ENCODE data around the gene ZNF221. TPM values are rescaled to one million over a fixed set of nuclear protein-coding genes. Genes with fewer than 3 reads are reported as not detected.

Gene ZNF221
- total RNA-seq, 1 donor from 2014 or later = 0.75 TPM

DNA sequence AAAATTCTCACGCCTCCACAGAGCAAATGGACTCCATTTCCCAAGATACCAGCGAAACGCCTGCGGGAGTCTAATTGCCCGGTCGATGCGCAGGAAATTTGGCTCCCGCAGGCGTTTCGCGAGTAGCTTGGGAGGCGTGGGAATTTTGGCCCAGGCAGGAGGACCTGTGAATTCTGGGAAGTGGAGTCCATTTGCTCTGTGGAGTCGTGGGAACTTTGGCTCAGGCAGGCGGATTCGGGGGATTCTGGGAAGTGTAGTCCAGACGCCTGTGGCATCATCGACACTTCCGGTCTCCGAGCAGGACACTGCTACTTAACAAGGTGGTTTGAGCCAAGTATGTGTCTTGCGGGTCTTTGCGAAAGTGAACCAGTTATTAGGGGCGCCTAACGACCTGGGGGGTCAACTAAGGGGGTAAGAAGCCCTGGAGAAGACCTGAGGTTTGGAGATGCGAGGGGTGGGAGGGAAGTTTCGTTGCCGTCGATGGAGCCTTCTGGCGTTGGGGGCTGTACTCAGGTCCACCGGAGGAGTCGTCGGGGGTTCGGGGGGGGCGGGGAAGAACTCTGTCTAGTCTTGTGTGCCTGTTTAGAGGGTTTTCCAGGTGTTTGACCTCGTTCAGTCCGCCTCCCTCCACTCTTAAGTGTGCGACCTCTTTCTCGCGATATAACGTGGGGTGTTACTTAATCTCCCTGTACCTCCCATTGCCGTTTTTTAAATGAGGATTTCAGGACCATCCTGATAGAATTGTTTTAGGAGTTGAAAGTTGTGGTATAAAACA, 33.1 kb downstream of the ZNF221 start, which contains the start of gene ZNF155:
Gene ZNF155, plus strand, starts transcription at position 277 of the 775 bp plus-strand sequence. CDS start 4,356 bp downstream, outside the sequence.
- intact Hi-C loops (cut with micrococcal nuclease) = loop anchor here (1.0 to 5.0 kb wide), 9 partner anchors 18 to 516 kb away; partner anchors contain the start of genes ZNF180, ZNF222, ZNF224 and ZNF225
- H3K27me3 Mint-ChIP-seq (ENCODE audit: insufficient read depth) = no peaks in the 10 kb centered on the region

GRCh38 chr19:43984687-43985000, 33.6 kb downstream of the ZNF221 start:
- Mint-ChIP-seq H3K27me3 (ENCODE audit: insufficient read depth) (no peaks in the 10 kb centered on the region), H3K4me3 (peak overlapping the region; percentile 94), H3K27ac (peak overlapping the region; percentile 63), H3K36me3 (ENCODE audit: low read depth) (peaks cover 20% of the 10 kb centered on the region), H3K9me3 (peaks cover 42% of the 10 kb centered on the region), H3K4me1 (ENCODE audit: low read depth) (peaks cover 8% of the 10 kb centered on the region)
- no peak for DNase-seq (ENCODE audit: low spot score)
- intact Hi-C loops (cut with micrococcal nuclease) = loop anchor here (1.0 to 5.0 kb wide), 9 partner anchors 18 to 516 kb away; partner anchors contain the start of genes ZNF180, ZNF222, ZNF224 and ZNF225

More for the DNA sequence above, 33.1 kb downstream of the ZNF221 start, which contains the start of gene ZNF155:
- H3K4me3 Mint-ChIP-seq = peak within 1 kb of the TSS; percentile 94
- H3K27ac Mint-ChIP-seq = peak within 1 kb of the TSS; percentile 88
- H3K9me3 Mint-ChIP-seq = peaks cover 39% of the 10 kb centered on the region
- H3K36me3 Mint-ChIP-seq (ENCODE audit: low read depth) = peaks cover 14% of the 10 kb centered on the region
- H3K4me1 Mint-ChIP-seq (ENCODE audit: low read depth) = peaks cover 8% of the 10 kb centered on the region
- DNase-seq (ENCODE audit: low spot score) = peak; percentile 56

- Mint-ChIP-seq H3K27ac (no peak overlapping the region), H3K27me3 (ENCODE audit: insufficient read depth) (no peaks in the 10 kb centered on the region), H3K9me3 (peaks cover 56% of the 10 kb centered on the region), H3K36me3 (ENCODE audit: low read depth) (peaks cover 41% of the 10 kb centered on the region), H3K4me3 (no peak overlapping the region), H3K4me1 (ENCODE audit: low read depth) (peaks cover 10% of the 10 kb centered on the region)
- no peak for DNase-seq (ENCODE audit: low spot score)
- intact Hi-C loops (cut with micrococcal nuclease) = no loop called here
These were observed 46.7 kb downstream of the ZNF221 start for GRCh38 chr19:43997631-43998290.

- Mint-ChIP-seq H3K27me3 (ENCODE audit: insufficient read depth) (no peaks in the 10 kb centered on the region), H3K4me3 (peak overlapping the region; percentile 98), H3K9me3 (peaks cover 53% of the 10 kb centered on the region), H3K4me1 (ENCODE audit: low read depth) (peaks cover 21% of the 10 kb centered on the region), H3K27ac (peak overlapping the region; percentile 95), H3K36me3 (ENCODE audit: low read depth) (peaks cover 26% of the 10 kb centered on the region)
- no peak for DNase-seq (ENCODE audit: low spot score)
- intact Hi-C loops (cut with micrococcal nuclease) = loop anchor here (1.0 to 5.0 kb wide), 12 partner anchors 18 to 303 kb away; partner anchors contain the start of genes ZNF155, ZNF221, ZNF222 and ZNF224
These were observed 51.2 kb downstream of the ZNF221 start for GRCh38 chr19:44002212-44002565.

DNA sequence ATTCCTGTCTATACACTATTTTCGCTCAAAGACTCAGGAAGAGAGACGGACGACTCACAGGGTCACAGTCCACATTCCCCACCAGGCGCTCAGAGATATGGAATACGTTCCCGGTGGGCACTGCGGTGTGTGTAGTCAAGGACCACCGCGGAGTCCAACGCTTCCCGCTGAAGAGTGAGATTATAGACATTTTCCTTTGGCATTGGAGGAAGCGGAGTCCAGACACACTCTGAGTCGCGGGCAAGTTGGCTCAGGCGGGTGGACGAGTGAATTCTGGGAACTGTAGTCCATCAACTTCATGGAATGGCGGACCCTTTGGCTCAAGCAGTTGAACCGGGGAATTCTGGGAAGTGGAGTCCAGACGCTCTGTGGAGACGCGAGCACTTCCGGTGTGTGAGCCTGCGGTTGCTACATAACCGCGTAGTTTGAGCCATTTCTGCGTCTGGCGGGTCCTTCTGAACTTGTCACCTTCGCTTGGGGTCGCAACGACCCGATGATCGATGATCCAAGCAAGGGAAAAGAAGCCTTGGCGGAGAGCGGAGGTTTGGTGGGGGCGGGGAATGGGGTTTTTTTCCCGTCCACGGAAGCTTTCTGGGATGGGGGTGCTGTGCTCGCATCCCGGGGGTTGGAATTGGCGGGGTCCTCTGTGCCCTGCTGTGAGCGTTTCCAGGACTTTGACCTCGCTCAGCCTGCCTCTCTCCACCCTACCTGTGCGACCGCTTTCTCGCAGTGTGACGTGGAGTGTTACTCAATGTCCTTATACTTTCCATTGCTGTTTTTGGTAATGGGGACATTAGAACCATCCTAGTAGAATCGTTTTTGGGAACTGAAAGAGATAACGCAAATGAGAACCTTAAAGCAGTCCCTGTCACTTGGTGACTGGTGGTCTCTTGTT, 51.8 kb downstream of the ZNF221 start, which contains the start of gene ZNF230:
Gene ZNF230, plus strand, starts transcription at position 392 of the 895 bp plus-strand sequence. CDS start 4,122 bp downstream, outside the sequence.
- Mint-ChIP-seq H3K4me3 (peak within 1 kb of the TSS; percentile 98), H3K4me1 (ENCODE audit: low read depth) (peaks cover 21% of the 10 kb centered on the region), H3K27me3 (ENCODE audit: insufficient read depth) (no peaks in the 10 kb centered on the region), H3K36me3 (ENCODE audit: low read depth) (peaks cover 29% of the 10 kb centered on the region), H3K27ac (peak within 1 kb of the TSS; percentile 95), H3K9me3 (peaks cover 53% of the 10 kb centered on the region)
- intact Hi-C loops (cut with micrococcal nuclease) = loop anchor here (1.0 to 5.0 kb wide), 12 partner anchors 19 to 302 kb away; partner anchors contain the start of genes ZNF155, ZNF221, ZNF222 and ZNF224
- peak; percentile 78 for DNase-seq (ENCODE audit: low spot score)

DNA sequence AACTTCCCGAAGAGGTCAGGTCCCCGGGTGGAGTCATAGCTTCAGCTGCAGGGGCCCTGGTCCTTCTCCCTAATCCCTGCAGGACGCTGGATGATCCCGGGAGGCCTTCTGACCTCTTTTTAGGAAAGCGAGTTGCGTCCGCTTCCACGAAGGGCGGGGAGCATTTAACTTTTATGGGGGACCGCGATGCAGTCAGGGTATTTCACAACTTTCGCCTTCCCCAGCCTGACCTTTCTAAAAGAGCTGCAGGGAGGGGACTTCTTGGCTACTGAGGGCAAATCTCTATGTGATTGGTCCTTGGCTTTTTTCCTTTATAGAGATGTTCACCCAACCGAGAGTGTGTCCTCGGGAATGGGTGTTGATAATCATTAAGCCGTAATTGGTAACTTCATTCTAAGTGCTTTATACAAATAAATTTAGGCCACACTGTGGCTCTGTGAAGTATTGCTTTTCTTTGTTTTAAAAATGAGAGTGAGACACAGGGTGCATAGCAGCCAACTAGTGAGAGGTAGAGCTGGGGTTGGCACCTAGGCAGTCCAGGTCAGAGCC, 52.5 kb downstream of the ZNF221 start:
- Mint-ChIP-seq H3K4me3 (peak overlapping the region; percentile 98), H3K27me3 (ENCODE audit: insufficient read depth) (no peaks in the 10 kb centered on the region), H3K9me3 (peaks cover 51% of the 10 kb centered on the region), H3K27ac (no peak overlapping the region), H3K4me1 (ENCODE audit: low read depth) (peaks cover 21% of the 10 kb centered on the region), H3K36me3 (ENCODE audit: low read depth) (peaks cover 31% of the 10 kb centered on the region)
- DNase-seq (ENCODE audit: low spot score) = no peak
- intact Hi-C loops (cut with micrococcal nuclease) = loop anchor here (2.0 to 5.0 kb wide), 3 partner anchors 101 to 204 kb away; partner anchors contain the start of gene ZNF226

GRCh38 chr19:44005973-44006372, 54.9 kb downstream of the ZNF221 start:
- intact Hi-C loops (cut with micrococcal nuclease) = no loop called here
- Mint-ChIP-seq H3K27ac (no peak overlapping the region), H3K4me1 (ENCODE audit: low read depth) (peaks cover 21% of the 10 kb centered on the region), H3K27me3 (ENCODE audit: insufficient read depth) (no peaks in the 10 kb centered on the region), H3K9me3 (peaks cover 60% of the 10 kb centered on the region), H3K36me3 (ENCODE audit: low read depth) (peaks cover 52% of the 10 kb centered on the region), H3K4me3 (no peak overlapping the region)
- no peak for DNase-seq (ENCODE audit: low spot score)

DNA sequence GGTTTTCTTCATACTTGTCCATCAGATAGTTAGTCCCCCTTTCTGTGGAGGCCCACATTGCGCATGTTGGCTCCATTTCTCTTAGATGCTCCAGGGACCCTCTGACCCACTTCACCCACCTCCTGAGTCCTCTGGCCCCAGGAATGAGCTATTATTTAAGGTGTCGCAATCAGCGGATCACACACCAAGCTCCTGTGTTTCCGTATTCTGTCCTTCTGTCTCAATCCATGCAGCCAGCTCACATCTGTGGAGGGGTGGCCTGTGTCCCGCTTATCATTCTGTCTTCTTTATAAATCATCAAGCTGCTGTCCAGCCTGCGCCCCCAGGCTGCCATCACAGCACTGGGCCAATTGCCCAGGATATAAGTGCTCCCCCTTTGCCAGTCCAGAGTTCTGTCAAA, 56.4 kb downstream of the ZNF221 start:
- no peak for DNase-seq (ENCODE audit: low spot score)
- no peak overlapping the region for H3K4me3 Mint-ChIP-seq
- no peak overlapping the region for H3K27ac Mint-ChIP-seq
- no peaks in the 10 kb centered on the region for H3K27me3 Mint-ChIP-seq (ENCODE audit: insufficient read depth)
- H3K9me3 Mint-ChIP-seq = peaks cover 60% of the 10 kb centered on the region
- H3K4me1 Mint-ChIP-seq (ENCODE audit: low read depth) = peaks cover 14% of the 10 kb centered on the region
- intact Hi-C loops (cut with micrococcal nuclease) = no loop called here
- peaks cover 61% of the 10 kb centered on the region for H3K36me3 Mint-ChIP-seq (ENCODE audit: low read depth)

DNA sequence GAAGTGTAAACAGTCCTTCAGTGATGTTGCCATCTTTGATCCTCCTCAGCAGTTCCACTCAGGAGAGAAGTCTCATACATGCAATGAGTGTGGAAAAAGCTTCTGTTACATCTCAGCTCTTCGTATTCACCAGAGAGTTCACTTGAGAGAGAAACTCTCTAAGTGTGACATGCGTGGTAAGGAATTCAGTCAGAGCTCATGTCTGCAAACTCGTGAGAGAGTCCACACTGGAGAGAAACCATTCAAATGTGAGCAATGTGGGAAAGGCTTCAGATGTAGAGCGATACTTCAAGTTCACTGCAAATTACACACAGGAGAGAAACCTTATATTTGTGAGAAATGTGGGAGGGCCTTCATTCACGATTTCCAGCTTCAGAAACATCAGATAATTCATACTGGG, 59.4 kb downstream of the ZNF221 start:
- Mint-ChIP-seq H3K4me1 (ENCODE audit: low read depth) (no peaks in the 10 kb centered on the region), H3K27me3 (ENCODE audit: insufficient read depth) (no peaks in the 10 kb centered on the region), H3K9me3 (peaks cover 83% of the 10 kb centered on the region), H3K36me3 (ENCODE audit: low read depth) (peaks cover 64% of the 10 kb centered on the region), H3K27ac (no peak overlapping the region), H3K4me3 (no peak overlapping the region)
- intact Hi-C loops (cut with micrococcal nuclease) = no loop called here
- DNase-seq (ENCODE audit: low spot score) = no peak

Other genes with a start within 250 kb of the ZNF221 start
- gene IRGC, start 235.2 kb upstream of the ZNF221 start, total RNA-seq = not detected in 2 replicates
- gene SMG9, start 196.3 kb upstream of the ZNF221 start, total RNA-seq = 86.6 and 89.2 TPM in 2 replicates
- gene KCNN4, start 170.3 kb upstream of the ZNF221 start, total RNA-seq = 183 and 185 TPM in 2 replicates
- 0.29 TPM in 1 of 2 replicates, not detected in the other for gene LYPD5, start 148.8 kb upstream of the ZNF221 start, total RNA-seq
- gene ZNF283, start 123.9 kb upstream of the ZNF221 start, total RNA-seq = 4.0 and 4.8 TPM in 2 replicates
- gene ZNF404, start 67.3 kb upstream of the ZNF221 start, total RNA-seq = 0.59 and 0.60 TPM in 2 replicates
- 11.5 and 13.1 TPM in 2 replicates for gene ZNF45, start 15.9 kb upstream of the ZNF221 start, total RNA-seq
- 5.2 and 6.5 TPM in 2 replicates for gene ZNF155, start 33.0 kb downstream of the ZNF221 start, total RNA-seq
- gene ZNF230, start 51.7 kb downstream of the ZNF221 start, total RNA-seq = 4.0 and 4.3 TPM in 2 replicates
- gene ZNF222, start 74.2 kb downstream of the ZNF221 start, total RNA-seq = 1.2 and 1.5 TPM in 2 replicates
- 0.18 TPM in 1 of 2 replicates, not detected in the other for gene ZNF223, start 100.8 kb downstream of the ZNF221 start, total RNA-seq
- gene ZNF284, start 120.9 kb downstream of the ZNF221 start, total RNA-seq = 1.3 and 1.4 TPM in 2 replicates
- gene ZNF224, start 143.1 kb downstream of the ZNF221 start, total RNA-seq = 18.8 and 20.4 TPM in 2 replicates
- 3.8 and 5.0 TPM in 2 replicates for gene ZNF225, start 162.2 kb downstream of the ZNF221 start, total RNA-seq
- 8.4 and 10.3 TPM in 2 replicates for gene ZNF234, start 190.3 kb downstream of the ZNF221 start, total RNA-seq
- 10.5 and 11.6 TPM in 2 replicates for gene ZNF226, start 213.9 kb downstream of the ZNF221 start, total RNA-seq

Measured in activated T-helper 1 cell treated with anti-CD3 and anti-CD28 coated beads, Interleukin-12 subunit alpha, Interleukin-12 subunit beta, Interleukin-2, Interleukin-4 antibody, amounts not matched to agents 30 ng/mL and 10 ng/mL and 1 ng/mL, durations not matched to agents 14 hours and 24 hours and 36 hours (primary cell).